GM18867 (cell line): ENCODE measurements around the gene NME3.
"Not testable (repeated sequence)": the region's sequence is repeated elsewhere in the genome, so short reads cannot be mapped to it uniquely, and the experiment has no call there.

ENCODE experiments used
- ATAC-seq: cut with Tn5 transposase; IDR thresholded peaks from one replicate; pipeline ENCODE4 v1.9.1; 2021; ENCODE audit warnings: mild to moderate bottlenecking, moderate library complexity; ENCODE audit not compliant: unreplicated experiment

Gene NME3

DNA sequence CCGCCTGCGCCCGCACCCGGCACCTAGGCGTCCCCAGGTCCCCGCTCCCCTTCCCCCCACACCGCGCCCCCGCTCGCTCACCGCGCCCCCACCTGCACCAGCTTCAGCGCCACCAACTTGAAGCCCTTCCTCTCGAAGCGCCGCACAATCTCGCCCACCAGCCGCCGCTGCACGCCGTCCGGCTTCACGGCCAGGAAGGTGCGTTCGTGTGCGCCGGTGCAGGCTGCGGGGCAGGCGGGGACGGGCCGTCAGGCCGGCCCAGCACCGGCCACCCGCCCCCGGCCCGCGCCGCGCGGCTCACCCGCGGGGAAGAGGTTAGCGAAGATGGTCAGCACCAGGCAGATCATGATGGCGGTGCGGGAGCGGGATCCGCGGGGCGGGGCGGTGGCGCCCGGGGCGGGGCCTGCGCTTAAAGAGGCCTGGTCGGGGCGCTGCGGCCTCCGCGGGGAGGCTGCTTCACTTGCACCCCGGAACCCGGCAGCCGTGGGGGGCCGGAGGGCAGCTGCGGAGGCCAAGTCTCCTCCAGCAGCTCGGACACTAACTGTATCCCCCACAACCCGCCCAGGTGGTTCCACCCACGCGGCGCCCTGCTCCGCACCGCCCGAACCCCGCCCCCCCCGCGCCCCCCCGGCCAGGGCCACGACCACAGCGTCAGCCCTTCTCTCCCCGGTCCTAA lies at the start of gene NME3:
TSS of gene NME3 (minus strand) at position 356 of the 676 bp plus-strand sequence. CDS start at position 347, 9 bp downstream.
- peak; percentile 24 for ATAC-seq

DNA sequence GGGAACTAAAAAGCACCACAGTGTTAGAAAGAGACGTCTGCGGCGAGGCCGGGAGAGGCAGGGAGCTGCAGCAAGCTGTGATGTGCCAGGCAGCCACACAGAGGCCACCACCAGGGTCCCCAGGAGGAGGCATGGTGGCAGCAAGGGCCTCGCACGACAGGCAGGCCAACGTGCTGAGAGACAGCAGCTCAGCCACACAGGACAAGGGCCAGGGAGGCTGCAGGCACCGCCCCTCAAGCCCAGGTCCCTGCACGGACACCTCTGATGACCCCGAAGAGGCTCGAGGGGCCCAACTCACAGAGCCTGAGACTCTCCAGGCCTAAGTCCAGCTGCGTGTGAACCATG lies 49.6 kb upstream of the NME3 start:
- no peak for ATAC-seq

DNA sequence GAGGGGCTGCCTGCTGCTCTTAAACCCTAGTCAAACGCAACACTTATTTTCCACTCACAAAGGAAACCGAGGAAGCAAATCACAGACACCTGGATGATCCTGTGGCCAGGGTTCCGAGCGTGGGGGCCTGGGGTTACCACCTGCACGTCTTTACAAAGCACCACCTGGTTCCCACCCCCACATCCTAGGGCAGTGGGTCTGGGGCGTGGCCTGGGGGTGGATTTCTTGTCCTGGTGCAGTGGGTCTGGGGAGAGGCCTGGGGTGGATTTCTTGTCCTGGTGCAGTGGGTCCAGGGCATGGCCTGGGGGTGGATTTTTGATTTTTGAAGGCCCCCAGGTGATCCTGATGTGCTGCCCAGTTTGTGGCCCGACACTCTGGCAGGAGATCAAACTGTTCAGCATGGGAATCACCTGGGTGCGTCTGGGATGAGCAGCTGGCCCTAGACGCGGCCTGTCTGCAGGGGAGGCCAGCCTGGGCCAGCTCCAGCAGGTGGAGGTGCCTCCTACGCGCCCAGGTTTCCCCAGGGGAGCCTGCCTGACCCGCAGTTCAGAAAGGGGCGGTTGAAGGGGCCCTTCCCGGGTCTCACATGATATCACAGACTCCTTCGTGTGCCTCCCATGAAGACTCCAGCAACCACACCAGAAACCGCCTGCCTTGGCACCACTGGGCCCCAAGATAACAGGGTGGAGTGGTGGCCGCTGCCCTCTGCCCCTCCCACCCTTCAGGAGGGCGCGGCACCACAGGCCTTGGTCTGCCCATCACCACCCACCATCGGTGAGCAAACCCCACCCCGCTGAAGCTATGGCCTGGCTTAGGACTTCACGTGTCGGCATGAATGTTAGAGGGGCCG lies 49.0 kb upstream of the NME3 start:
- no peak for ATAC-seq

DNA sequence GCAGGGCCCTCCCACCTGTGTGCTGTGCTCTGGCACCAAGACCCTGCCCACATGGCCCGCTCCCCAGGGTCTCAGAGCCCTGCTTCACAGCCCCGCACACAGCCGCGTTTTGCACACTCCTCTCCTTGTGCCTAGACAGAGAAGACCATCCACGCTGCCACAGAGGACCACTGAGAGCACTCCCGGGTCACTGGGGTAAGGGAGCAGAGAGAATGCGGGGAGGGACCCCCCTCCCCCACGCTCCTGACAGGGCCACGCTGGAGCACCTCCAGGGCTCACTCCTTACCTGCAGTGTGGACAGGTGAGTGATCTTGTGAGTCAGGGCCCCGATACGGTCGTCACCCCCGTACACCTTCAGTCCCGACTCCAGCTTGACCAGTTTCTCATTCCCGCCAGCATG lies 48.3 kb upstream of the NME3 start:
- ATAC-seq: no peak

DNA sequence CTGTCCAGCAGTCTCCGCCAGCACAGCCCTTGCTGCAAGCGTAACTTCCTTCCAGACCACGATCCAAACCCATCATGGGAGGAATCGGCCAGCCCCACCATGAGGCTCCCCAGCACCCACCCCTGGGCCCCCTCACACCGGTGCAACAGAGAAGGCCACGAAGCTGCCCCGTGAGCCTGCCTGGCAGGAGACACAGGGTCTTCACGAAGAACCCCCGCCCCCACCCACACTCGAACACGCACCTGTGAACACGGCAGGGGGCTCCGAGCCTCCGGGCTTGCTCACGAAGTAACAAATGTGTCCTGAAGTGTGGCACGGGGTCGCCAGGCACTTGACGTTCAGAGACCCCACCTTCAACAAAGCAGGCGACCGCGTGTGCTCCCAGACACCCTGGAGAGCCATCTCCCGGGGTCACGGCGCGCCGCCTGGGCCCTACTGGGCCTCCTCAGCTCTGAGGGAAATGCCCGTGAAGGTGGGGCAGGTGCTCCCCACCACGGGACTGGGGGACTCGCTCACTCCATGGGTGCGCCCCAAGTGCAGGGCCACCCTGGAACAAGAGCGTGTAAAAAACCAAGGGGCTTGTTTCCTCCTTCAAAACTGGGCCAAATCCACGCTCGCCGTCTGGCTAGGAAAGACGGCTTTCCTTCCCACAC lies 47.7 kb upstream of the NME3 start:
- no peak for ATAC-seq

DNA sequence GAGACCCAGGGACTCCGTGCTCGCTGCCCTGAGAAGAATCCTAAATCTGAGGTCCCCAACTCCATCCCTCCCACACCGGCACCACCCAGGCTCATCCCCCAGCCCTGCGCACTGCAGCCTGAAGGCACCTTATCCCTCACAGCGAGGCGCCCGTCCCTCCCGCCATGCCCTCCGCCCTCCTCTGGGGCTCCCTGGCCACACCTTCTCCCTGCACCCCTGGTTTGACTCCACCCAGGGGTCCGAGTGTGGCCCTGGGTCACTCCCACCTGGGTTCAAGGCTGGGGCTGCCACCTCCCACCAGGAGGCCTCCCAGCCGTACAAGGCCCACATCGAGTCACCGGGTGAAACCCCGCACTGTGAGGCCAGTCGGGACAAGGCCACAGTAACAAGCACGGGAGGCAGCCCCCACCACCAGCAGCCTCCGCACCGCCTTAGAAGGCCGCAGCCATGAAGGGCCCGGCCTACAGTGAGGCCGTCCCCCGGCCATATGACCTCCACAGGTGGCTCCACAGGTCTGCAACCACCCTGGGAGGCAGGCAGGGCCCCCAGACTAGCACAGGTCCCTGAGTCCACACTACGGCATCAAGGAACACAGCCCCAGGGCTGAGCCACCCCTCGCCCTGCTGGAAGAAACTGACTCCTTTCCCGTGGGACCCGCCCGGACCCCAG lies 47.0 kb upstream of the NME3 start:
- no peak for ATAC-seq

DNA sequence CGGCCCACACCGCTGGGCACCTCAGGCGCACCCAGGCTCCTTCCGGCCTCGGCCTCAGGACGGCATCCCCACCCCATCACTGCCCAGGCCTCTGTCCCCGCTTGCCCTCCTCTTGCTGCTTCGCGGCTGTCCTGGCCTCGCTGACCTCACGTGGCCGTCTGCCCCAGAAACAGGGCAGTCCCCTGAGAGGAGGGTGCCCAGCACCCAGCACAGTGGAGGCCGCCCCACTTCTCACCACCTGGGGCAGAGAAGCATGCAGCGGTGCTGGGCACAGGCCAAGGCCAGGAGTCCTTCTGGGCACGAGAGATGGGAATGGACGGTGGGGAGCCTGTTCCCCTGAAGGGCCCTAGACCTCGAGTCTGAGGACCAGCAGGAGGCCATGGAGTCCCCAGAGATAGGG lies 46.4 kb upstream of the NME3 start:
- no peak for ATAC-seq

DNA sequence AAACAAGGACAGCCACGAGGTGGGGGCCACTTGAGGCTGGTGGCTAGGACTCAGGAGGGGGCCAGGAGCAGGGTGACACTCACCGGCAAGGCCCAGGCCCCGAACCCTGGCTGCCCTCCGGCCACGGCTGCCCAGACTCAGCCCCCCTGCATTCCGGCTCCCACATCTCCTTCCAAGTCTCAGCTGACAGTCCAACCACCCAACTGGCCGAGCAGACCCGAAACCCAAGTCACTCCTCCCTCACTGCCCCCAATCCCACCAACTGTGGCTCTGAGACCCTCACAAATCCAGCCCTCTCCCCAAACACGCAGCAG lies 45.9 kb upstream of the NME3 start:
- ATAC-seq: no peak

DNA sequence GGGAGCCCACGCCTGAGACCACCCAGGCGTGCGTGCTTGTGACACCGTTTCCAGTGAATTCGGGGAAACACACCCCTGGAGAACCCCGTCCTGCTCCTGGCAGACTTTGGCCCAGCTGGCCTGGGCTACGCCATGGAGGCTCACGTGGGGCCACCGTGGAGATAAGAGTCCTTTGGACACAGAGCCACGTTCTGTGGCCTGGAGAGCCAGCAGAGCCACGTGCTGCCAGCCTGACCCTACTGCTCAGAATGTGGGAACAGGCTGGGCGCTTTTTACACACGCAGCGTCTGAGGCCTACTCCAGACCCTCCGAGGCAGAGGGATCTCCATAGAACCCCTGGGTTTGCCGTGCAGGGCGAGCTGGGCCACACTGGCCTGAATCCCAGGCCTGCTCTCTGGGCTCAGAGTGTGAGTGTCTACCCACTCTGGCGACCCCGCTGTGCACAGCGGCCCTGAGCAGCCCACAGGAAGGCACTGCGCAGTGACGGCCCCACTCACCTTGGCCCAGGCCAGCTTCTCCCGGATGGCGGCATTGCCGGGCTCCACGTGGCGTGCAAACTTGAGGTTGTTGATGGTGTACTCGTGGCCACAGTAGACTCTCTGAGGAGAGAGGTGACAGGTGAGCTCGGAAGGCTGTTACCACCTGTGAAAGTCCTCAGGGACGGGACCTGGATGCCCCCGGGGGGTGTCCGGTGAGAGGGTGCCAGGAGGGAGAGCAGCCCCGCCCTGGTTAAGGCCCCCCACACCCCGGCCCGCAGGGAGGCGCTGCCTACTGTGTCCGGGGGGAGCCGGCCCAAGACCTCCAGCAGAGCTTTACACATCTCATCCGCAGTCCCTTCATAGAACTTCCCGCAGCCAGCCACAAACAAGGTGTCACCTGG lies 45.3 kb upstream of the NME3 start:
- ATAC-seq: no peak

DNA sequence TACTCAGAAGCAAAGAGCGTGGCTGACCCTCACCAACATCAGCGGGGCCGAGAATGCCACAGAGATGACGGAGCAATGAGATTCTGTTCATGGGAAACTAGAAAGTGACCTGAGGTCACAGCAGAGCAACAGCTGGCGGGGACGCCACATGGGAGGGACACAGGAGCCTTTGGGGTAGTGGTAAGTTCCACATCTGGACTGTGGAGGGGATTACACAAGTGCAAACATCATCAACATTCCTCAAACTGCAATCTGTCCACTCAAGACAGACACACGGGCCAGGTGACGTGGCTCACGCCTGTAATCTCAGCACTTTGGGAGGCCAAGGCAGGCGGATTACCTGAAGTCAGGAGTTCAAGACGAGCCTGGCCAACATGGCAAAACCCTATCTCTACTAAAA lies 44.1 kb upstream of the NME3 start:
- no peak for ATAC-seq

DNA sequence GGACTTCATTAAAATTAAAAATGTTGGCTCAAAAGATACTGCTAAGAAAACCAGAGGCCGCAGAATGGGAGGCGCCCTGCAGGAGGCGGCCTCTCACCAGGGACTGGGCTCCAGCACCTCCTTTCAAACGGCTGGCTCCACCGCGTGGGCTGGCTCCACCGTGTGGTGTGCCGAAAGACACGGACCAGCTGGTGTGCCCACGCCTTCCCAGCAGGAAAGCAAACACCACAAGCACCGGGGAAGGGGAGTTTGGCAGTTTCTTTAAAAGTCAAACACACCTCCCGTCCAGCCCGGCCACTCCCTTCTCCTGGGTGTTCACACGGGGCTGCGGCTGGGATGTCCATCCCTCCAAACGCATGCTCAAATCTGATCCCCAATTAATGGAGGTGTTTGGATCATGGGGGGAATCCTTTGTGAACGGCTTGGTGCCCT lies 41.4 kb upstream of the NME3 start:
- ATAC-seq: no peak

DNA sequence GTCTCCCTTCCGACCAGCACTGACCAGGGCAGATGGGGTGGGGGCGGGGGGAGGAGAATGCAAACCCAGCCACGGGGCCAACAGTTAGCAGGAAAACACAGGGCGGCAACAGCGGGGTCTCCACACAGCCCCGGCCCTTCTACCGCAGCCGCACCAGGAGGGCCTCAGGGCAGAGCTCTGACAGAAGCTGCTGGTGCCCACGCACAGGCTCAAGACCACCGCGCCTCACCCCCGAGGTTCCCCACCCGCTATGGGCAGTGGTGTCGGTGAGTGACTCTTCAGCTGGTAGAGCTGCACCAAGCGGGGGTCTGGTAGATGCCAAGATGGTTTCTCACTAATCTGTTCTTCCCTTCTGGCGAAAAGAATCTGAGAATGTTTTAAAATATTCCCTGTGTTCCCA lies 39.2 kb upstream of the NME3 start:
- no peak for ATAC-seq

DNA sequence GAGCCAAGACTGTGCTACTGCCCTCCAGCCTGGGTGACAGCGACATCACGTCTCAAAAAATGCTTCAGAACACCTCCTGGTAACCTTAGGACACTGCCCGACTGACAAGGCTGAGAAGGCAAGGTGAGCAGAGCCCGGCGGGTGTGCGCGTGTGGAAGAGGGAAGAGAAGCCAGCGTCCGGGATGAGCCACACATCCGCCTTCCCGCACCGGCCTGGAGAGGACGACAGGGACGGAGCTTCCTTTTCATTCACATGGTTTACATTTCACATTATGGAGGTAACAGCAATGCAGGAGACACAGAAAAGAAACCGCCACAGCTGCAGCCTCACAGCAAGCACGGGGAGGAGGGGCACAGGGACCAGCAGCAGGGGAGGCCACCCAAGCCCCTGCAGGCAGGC lies 38.8 kb upstream of the NME3 start:
- no peak for ATAC-seq

DNA sequence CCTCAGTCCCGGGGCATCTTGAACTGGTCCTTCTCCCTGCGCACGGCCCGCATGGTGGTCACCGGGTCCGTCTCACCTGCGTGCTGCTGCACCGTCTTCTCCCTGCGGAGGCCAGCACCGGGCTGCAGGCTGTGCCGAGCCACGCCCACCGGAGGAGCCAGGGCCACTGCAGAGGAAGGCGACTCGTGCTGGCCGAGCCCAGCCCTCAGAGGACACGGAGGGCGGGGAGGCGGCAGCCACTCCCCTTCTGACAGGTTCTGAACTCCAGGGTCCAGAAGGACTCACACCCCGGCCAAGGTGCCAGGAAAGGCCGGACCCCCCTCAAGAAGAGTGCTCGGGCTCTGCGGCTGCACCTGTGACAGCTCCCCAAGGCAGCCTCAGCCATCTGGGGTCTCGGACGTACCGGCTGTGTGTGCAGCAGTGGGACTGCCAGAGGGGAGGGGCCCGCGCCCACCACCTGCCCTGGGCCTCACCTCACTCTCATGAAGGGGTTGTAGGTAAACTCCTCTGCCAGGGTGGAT lies 38.0 kb upstream of the NME3 start:
- no peak for ATAC-seq

DNA sequence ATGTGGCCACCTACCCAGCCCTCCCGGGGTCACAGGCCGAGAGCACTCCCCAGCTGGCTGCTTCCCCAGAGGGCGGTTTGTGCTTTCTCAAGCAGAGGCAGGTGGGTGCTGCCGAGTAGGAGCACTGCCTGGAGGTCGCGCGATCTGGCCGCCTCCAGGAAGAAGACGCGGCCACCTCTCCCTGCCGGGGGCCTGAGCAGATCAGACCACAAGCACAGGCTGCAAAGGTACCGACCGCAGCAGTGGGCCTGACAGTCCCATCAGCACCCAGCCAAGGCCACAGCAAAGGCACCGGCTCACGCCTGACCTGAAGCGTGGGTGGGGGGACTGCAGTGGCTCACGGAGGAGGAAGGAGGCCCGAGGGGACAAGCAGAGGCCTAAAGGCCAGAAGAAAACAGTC lies 37.3 kb upstream of the NME3 start:
- no peak for ATAC-seq

DNA sequence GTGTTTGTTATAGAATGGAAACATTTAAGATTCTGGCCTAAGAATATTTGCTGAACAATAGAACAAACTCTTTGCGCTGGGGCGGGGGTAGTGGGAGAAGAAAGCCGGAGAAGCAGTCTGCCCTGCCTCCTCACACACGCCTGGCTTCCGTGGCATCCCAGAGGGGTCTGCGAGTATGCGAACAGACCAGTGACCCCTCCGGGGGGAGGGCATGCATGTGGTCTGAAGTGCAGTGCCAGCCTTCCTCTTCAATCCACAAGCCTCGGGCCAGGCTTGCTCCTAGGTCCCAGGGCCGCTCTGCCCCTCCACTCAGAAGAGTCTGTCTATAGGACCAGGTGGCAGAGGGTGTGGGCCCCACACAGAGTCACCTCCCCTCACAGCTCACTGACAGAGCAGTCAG lies 36.3 kb upstream of the NME3 start:
- no peak for ATAC-seq

DNA sequence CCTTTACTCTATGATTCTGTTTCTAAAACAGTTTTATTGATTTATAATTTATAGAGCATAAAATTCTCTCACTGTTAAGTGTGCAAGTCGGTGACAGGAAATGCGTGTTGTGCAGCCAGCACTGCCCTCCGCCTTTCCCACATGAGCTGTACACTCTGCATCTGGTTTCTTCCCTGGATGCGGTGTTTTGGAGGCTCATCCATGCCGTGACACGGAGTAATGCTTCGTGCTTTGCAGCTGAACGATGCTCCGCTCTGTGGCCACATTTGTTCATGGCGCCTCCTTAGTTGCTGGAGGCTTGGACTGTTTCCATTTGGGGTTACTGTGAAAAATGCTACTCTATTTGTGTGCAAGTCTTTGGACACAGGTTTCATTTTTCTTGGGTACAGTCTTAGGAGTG lies 29.4 kb upstream of the NME3 start:
- ATAC-seq: no peak

DNA sequence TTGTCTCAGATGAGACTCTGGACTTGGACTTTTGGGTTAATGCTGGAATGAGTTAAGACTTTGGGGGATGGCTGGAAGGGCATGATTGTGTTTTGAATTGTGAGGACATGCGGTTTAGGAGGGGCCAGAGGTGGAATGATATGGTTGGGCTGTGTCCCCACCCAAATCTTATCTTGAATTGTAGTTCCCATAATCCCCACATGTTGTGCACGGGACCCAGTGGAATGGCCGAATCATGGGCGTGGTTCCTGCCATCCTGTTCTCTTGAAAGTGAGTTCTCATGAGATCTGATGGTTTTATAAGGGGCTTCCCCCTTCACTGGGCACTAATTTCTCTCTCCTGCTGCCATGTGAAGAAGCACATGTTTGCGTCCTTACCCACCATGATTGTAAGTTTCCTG lies 27.9 kb upstream of the NME3 start:
- not testable (repeated sequence) for ATAC-seq

DNA sequence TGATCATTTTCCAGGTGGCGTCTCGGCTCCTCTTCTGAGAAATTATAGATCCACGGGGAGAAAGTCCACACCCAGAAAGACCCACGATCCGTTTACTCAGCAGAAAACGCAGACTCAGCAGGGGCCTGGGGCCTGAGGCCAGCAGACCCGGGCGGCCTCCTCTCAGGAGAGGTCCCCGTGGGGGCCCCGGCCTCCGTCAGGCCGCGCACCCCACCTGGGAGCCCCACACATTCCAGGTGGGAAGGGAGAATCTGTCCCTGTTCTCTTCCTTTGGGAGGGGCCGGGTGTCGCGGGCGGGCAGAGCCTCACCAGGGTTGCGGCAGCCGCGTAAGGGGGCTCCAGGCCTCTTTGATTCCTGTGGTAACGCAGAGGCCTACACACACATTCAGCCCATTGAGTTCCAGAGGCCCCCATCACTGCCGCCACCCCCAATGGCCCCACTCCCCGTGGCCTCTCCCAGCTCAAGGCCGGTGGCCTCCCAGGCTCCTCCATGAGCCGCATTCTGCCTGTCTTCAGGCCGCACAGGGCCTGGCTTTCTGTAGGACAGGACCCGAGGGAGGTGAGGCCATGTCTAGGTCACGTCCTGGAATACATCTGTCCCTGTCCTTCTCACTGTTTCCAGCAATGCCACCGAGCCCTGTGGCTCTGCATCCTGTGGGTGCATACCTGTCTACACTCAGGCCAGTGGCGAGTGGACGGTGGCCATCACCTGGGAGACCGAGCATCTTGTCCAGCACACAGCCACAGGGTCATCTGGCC lies 23.7 kb upstream of the NME3 start:
- ATAC-seq: no peak
